ENCODE results near the gene FTSJ1. TPM values are rescaled to one million over a fixed set of nuclear protein-coding genes. Genes with fewer than 3 reads are reported as not detected.
"Not testable (repeated sequence)": the region's sequence is repeated elsewhere in the genome, so short reads cannot be mapped to it uniquely, and the experiment has no call there.

FTSJ1 gene
- 60.7 and 65.4 TPM in 2 replicates for total RNA-seq

GRCh38 chrX:48475774-48476577 lies at the start of gene FTSJ1:
Gene FTSJ1 (plus strand): TSS chrX:48476199. CDS start chrX:48478048, 1,849 bp downstream.
- DNase-seq (ENCODE audit: low read depth, low spot score) = peak; percentile 76

GRCh38 chrX:48427027-48427716 lies 48.8 kb upstream of the FTSJ1 start:
- not testable (repeated sequence) for DNase-seq (ENCODE audit: low read depth, low spot score)

- not testable (repeated sequence) for DNase-seq (ENCODE audit: low read depth, low spot score)
Observed at GRCh38 chrX:48429606-48430005, 46.4 kb upstream of the FTSJ1 start.

- DNase-seq (ENCODE audit: low read depth, low spot score) = not testable (repeated sequence)
Observed at GRCh38 chrX:48430166-48430565, 45.8 kb upstream of the FTSJ1 start.

GRCh38 chrX:48433713-48434112 lies 42.3 kb upstream of the FTSJ1 start:
- DNase-seq (ENCODE audit: low read depth, low spot score) = not testable (repeated sequence)

GRCh38 chrX:48447201-48447600 lies 28.8 kb upstream of the FTSJ1 start:
- not testable (repeated sequence) for DNase-seq (ENCODE audit: low read depth, low spot score)

- no peak for DNase-seq (ENCODE audit: low read depth, low spot score)
Observed at GRCh38 chrX:48450076-48450475, 25.9 kb upstream of the FTSJ1 start.

- DNase-seq (ENCODE audit: low read depth, low spot score) = no peak
Observed at GRCh38 chrX:48451708-48452107, 24.3 kb upstream of the FTSJ1 start.

- DNase-seq (ENCODE audit: low read depth, low spot score) = no peak
Observed at GRCh38 chrX:48456628-48457331, 19.2 kb upstream of the FTSJ1 start.

GRCh38 chrX:48458711-48459110 lies 17.3 kb upstream of the FTSJ1 start:
- no peak for DNase-seq (ENCODE audit: low read depth, low spot score)

- DNase-seq (ENCODE audit: low read depth, low spot score) = no peak
Observed at GRCh38 chrX:48459483-48459882, 16.5 kb upstream of the FTSJ1 start.

GRCh38 chrX:48460031-48460430 lies 16.0 kb upstream of the FTSJ1 start:
- DNase-seq (ENCODE audit: low read depth, low spot score) = no peak

- no peak for DNase-seq (ENCODE audit: low read depth, low spot score)
Observed at GRCh38 chrX:48460606-48461005, 15.4 kb upstream of the FTSJ1 start.

GRCh38 chrX:48461830-48462229 lies 14.2 kb upstream of the FTSJ1 start:
- DNase-seq (ENCODE audit: low read depth, low spot score) = no peak

- DNase-seq (ENCODE audit: low read depth, low spot score) = no peak
Observed at GRCh38 chrX:48465336-48465933, 10.6 kb upstream of the FTSJ1 start.

- no peak for DNase-seq (ENCODE audit: low read depth, low spot score)
Observed at GRCh38 chrX:48466696-48467095, 9.3 kb upstream of the FTSJ1 start.

GRCh38 chrX:48467281-48467761 lies 8.7 kb upstream of the FTSJ1 start:
- DNase-seq (ENCODE audit: low read depth, low spot score) = no peak

GRCh38 chrX:48468247-48468671 lies 7.7 kb upstream of the FTSJ1 start:
- no peak for DNase-seq (ENCODE audit: low read depth, low spot score)

GRCh38 chrX:48468693-48469691 lies 7.0 kb upstream of the FTSJ1 start:
- no peak for DNase-seq (ENCODE audit: low read depth, low spot score)
